Rectal smooth muscle tissue (tissue), 1 donor: ENCODE data around the gene TTLL10.

ENCODE experiments used
- H3K27ac ChIP-seq: one replicate; pipeline ENCODE4 v1.7.0; 2013; ENCODE audit warnings: low read depth, low read length, inconsistent platforms
- H3K27me3 ChIP-seq: one replicate; pipeline ENCODE4 v1.7.0; 2013; ENCODE audit warnings: low read length; ENCODE audit not compliant: control insufficient read depth, insufficient read depth
- H3K36me3 ChIP-seq: one replicate; pipeline ENCODE4 v1.7.0; 2013; ENCODE audit warnings: low read length; ENCODE audit not compliant: control insufficient read depth, insufficient read depth
- H3K4me1 ChIP-seq: one replicate; pipeline ENCODE4 v1.7.0; 2013; ENCODE audit warnings: low read length; ENCODE audit not compliant: control insufficient read depth, insufficient read depth
- H3K4me3 ChIP-seq: one replicate; pipeline ENCODE4 v1.7.0; 2013; ENCODE audit warnings: low read length
- H3K9ac ChIP-seq: one replicate; pipeline ENCODE4 v1.7.0; 2013; ENCODE audit warnings: low read length

The TTLL10 gene

DNA sequence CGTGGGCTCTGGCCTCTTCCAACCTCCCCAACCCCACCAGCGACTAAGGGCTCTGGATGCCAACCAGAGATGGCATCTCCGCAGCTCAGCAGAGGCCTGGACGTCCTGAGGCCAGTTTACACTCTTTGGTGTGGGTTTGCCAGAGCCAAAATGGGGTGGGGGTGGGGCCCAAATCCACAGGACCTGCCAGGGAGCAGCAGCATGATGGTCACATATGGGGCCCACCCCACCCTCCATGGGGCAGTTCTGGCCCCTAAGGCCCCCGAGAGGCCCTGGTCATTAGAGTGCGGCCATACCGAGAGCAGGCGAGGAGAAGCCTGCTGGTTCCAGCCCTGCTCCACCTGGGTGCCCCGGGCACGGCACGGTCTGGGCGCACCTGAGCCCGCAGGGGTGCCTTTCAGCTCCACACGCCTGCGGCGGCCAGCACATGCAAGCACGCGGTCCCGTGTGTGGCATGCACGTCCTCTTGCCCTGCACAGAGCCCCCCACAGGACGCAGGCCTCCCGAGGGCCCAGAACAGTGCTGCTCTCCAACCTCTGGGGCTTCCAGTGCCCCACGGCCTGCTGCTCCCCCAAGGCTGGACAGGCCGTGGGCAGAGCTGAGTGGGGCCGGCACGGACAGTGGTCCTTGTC lies 68.0 kb downstream of the TTLL10 start:
- Histone ChIP-seq H3K27me3 (peaks cover 27% of the 10 kb centered on the region), H3K4me1 (no peaks in the 10 kb centered on the region)

DNA sequence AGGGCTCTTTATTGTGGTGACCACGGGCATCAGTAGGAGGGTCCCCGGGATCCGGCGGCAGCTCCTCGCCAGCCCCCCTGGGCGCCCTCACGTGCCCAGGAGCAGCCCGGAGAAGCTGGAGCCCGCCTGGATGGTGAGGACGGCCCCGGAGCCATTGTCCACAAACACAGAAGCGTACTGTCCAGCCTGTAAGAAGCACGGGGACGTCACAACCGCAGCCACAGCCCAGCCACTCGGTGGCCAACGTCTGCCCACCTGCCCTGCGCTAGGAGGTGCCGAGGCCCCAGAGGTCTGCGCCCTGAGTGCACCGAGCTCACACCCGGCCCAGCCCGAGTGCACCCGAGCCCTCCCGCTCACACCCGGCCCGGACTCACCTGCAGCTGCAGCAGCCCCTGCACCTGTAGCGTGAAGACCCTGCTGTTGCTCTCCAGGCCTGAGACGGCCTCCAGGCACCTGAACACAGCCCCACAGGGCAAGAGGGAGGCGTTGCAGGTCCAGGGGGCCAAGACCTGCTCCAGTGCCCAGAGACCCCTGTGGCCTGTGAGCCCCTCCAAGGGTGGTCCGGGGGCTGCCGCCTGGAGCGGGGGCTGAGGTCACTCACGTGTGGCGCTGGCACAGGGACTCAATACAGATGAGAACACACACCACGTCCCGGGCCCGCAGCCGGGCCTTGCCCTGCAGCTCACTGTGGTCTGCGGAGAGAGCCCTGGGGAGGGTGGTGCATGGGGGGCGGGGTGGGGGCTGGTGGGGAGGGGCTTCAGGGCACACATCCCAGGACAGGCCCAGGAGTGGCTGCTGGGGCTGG lies 69.0 kb downstream of the TTLL10 start:
- H3K4me1 ChIP-seq, result no peaks in the 10 kb centered on the region
- H3K27me3 ChIP-seq, result peaks cover 33% of the 10 kb centered on the region

More for the DNA sequence above, 68.0 kb downstream of the TTLL10 start:
- no peak overlapping the region for H3K27ac ChIP-seq
- H3K9ac ChIP-seq, result no peak overlapping the region
- H3K36me3 ChIP-seq, result no peaks in the 10 kb centered on the region
- no peak overlapping the region for H3K4me3 ChIP-seq

DNA sequence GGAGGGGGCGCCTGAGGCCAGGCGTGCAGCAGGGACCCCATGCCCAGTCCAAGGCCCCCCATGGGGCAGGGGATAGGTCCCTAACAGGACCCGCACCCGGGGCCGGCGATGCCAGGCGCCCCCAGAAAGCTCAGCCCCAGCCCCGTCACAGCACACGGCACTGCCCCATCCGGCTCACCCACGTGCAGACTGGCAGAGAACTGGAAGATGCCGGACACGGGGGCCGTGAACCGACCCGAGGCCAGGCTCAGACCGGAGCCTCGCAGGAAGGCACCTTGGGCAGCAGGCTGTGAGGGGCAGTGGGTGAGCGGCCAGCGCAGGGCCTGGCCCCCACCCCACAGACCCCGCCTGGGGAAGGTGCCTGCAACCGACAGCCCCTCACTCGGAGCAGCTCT lies 69.6 kb downstream of the TTLL10 start:
- H3K27ac ChIP-seq, result no peak overlapping the region
- H3K4me1 ChIP-seq, result no peaks in the 10 kb centered on the region
- H3K4me3 ChIP-seq, result no peak overlapping the region
- H3K36me3 ChIP-seq, result no peaks in the 10 kb centered on the region
- H3K27me3 ChIP-seq, result peaks cover 29% of the 10 kb centered on the region
- no peak overlapping the region for H3K9ac ChIP-seq

More for the DNA sequence above, 69.0 kb downstream of the TTLL10 start:
- no peak overlapping the region for H3K27ac ChIP-seq
- H3K4me3 ChIP-seq, result no peak overlapping the region
- H3K9ac ChIP-seq, result no peak overlapping the region
- H3K36me3 ChIP-seq, result no peaks in the 10 kb centered on the region

DNA sequence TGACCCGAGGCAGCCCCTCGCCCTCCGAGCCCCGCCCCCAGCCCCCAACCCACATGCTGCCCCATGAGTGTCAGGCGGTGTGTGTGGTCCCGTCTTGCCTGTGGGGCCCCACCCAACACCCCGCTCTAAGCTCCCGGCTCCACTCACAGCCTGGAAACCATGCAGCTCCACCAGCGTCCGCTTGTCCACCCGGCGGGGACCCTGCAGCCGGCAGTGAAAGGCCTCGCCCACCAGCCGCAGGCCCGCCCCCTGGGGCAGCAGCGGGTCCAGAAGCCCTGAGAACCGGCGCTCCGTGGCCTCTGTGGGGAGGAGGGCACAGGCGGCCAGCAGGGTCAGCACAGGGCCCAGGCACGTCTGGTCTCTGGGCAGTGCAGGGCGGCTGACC lies 70.1 kb downstream of the TTLL10 start:
- H3K27me3 ChIP-seq, result peaks cover 25% of the 10 kb centered on the region
- no peak overlapping the region for H3K27ac ChIP-seq
- H3K36me3 ChIP-seq, result no peaks in the 10 kb centered on the region
- no peak overlapping the region for H3K9ac ChIP-seq
- no peaks in the 10 kb centered on the region for H3K4me1 ChIP-seq
- peak overlapping the region; percentile 37 for H3K4me3 ChIP-seq

DNA sequence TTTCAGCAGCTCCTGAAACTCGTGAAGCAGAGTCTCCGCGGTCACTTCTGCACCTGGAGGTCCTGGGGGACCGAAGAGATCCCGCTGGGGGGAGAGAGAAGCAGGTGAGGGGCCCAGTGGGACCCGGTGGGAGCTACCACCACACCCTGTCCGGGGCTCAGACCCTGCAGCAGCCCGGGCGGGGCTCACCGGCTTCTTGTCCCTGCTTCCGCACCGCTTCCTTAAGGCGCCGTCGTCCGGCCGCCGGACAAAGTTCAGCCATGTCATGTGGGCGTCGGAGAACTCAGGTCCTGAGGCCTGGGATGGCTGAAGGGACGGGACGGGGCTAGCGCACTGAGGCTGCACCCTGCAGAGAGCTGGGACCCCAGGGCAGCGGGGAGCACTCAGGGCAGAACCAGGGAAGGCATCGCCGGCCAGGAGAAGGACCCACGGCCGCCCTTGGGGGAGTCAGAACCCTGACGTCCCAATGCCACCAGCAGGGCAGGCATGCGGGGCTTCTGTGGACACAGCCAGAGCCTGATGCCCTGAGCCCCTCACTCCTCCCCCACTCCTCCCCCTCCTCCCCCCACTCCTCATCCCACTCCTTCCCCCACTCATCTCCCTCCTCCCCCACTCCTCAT lies 70.6 kb downstream of the TTLL10 start:
- Histone ChIP-seq H3K4me1 (no peaks in the 10 kb centered on the region), H3K36me3 (no peaks in the 10 kb centered on the region), H3K4me3 (peak overlapping the region; percentile 37), H3K27me3 (peaks cover 23% of the 10 kb centered on the region), H3K9ac (no peak overlapping the region), H3K27ac (no peak overlapping the region)

DNA sequence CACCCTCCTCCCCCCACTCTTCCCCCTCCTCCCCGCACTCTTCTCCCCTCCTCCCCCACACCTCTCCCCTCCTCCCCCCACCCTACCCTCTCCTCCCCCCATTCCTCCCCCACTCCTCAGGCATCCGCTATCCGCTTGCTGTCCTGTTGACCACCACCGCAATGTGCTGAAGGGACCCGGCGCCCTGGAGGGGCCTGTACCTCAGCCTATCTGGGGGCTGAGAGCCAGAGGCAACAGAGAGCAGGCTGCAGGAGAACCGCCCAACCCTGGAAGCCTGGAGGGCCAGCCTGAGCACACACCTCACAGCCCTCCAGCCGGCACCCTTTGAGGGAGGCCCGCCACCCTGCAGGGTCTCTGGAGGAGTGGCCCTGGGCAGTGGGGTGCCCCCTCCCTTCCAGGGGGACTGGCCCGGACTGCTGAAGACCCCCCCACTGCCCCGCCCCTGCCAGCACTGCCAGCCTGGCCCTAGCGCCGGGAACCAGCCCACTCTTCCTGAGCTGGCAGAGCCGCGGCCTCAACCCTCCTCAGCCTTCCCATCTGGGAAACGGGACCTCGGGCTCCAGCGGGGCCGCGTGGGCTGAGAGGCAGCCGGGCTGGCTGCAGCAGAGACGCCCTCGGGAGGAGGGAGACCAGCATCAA lies 71.6 kb downstream of the TTLL10 start:
- H3K4me1 ChIP-seq, result no peaks in the 10 kb centered on the region
- H3K27me3 ChIP-seq, result peaks cover 13% of the 10 kb centered on the region
- no peak overlapping the region for H3K4me3 ChIP-seq
- H3K36me3 ChIP-seq, result no peaks in the 10 kb centered on the region
- H3K27ac ChIP-seq, result no peak overlapping the region
- H3K9ac ChIP-seq, result no peak overlapping the region

DNA sequence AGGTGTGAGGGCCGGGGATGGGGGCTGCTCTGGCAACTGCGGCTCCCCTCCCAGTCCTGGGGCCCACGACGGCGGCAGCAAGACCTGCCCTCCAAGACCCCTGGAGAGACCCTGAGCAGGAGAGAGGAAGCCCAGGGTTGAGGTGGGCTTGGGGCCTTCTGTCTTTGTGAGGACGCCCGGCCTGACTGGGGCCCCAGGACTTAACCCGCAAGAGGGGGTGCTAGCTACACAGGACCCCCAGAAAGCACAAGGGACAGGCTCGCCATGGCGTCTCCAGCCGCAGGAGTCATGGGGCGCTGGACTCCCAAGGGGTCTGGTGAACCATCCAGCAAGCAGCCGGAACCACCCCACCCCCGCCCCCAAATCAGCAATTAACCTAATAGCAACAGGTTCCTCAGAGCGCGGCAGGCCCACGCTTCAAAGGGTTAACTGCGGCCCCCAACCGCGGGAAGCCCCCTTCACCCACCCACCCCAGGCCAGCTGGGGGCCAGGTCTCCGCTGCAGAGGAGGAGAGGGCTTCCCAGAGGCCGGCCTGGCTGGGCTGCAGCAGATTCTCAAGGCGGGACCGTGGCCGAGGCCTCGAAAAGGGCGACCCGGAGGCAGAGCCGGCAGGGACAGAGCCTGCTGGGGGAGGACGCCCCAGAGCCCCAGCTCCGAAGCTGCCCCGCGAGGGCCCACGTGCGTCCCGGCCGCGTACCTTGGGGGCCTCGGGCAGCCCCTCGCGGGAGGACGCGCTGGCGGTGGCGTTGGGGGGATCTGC lies 72.3 kb downstream of the TTLL10 start:
- Histone ChIP-seq H3K9ac (no peak overlapping the region), H3K36me3 (no peaks in the 10 kb centered on the region), H3K4me1 (no peaks in the 10 kb centered on the region), H3K4me3 (no peak overlapping the region), H3K27ac (no peak overlapping the region), H3K27me3 (peaks cover 13% of the 10 kb centered on the region)

DNA sequence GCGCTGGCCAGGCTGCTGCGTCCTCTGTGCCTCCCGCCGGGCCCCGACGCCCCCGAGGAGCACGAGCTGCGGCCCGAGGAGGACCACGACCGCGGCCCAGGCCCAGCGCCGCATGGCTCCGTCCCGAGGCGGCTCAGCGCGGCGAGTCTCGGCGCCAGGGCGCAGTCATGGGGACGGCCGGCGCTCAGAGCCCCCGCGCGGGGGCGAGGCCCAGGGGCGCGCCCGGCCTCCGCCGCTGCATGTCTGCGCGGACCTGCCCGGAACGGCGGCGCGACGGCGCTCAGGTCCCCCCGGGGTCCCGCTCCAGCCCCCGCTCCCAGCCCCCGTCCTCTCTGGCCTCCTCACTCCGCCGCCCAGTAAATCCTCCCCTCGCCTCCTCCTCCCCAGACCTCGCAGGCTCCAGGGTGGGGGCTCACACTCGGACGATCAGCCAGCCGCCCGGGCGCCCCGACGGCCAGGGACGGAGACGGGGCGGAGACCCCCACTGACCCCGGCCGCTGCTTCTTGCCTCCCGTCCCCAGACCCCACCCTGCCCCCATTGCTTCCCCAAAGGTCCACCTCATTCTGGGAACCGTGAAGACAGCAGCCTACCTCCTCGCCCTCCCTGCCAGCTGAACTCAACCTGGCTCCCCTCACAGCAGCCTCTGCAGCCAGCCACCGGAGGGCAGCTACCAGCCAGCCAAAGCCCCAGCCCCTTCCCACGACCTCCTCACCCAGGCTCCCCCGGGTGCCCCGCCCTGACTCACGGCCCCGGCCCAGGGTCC lies 73.1 kb downstream of the TTLL10 start, which contains the start of gene C1QTNF12:
Gene C1QTNF12, minus strand, starts transcription at position 146 of the 764 bp plus-strand sequence. Its CDS starts 32 bp downstream, at position 114.
- Histone ChIP-seq H3K4me3 (no peak within 1 kb of the TSS), H3K4me1 (no peaks in the 10 kb centered on the region), H3K36me3 (no peaks in the 10 kb centered on the region), H3K27ac (no peak within 1 kb of the TSS), H3K27me3 (peaks cover 13% of the 10 kb centered on the region), H3K9ac (no peak within 1 kb of the TSS)

DNA sequence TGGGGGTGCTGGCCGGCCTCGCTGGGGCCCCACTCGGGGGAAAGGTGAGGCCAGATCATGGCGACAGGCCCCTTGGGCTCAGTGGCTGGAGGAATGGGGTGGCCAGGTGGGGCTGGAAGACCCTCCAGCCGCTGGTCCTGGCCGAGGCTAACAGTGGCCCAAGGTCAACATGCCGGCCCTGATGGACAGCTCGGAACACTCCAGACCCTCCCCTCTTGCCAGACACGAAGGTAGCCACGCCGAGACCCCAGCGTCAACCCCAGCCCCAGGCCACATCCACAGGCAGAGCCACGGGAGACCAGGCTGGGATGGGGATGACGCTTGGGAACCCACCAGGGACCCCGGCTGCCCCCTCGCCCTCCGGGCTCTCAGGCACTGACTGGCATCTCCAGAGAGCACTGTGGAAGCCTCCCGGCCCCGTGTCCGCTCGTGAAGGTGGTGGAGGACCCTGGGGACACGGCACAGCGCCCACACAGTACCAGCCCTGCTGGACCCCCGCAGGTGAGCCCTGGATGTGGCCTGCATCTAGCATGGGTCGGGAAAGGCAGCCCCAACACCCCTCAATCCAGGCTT lies 73.7 kb downstream of the TTLL10 start:
- H3K27me3 ChIP-seq, result peaks cover 13% of the 10 kb centered on the region
- H3K36me3 ChIP-seq, result no peaks in the 10 kb centered on the region

More for the DNA sequence above, 73.7 kb downstream of the TTLL10 start:
- no peak overlapping the region for H3K27ac ChIP-seq
- H3K4me3 ChIP-seq, result no peak overlapping the region
- no peaks in the 10 kb centered on the region for H3K4me1 ChIP-seq
- H3K9ac ChIP-seq, result no peak overlapping the region
